CD1c-positive myeloid dendritic cell (primary cell): ENCODE data around the gene LRRC8E.
"Not testable (repeated sequence)": the region's sequence is repeated elsewhere in the genome, so short reads cannot be mapped to it uniquely, and the experiment has no call there.

Source experiments
- DNase-seq: peaks from one replicate; pipeline ENCODE4 v3.0.0-alpha.2; 2016; ENCODE audit errors: extremely low spot score

LRRC8E gene

DNA sequence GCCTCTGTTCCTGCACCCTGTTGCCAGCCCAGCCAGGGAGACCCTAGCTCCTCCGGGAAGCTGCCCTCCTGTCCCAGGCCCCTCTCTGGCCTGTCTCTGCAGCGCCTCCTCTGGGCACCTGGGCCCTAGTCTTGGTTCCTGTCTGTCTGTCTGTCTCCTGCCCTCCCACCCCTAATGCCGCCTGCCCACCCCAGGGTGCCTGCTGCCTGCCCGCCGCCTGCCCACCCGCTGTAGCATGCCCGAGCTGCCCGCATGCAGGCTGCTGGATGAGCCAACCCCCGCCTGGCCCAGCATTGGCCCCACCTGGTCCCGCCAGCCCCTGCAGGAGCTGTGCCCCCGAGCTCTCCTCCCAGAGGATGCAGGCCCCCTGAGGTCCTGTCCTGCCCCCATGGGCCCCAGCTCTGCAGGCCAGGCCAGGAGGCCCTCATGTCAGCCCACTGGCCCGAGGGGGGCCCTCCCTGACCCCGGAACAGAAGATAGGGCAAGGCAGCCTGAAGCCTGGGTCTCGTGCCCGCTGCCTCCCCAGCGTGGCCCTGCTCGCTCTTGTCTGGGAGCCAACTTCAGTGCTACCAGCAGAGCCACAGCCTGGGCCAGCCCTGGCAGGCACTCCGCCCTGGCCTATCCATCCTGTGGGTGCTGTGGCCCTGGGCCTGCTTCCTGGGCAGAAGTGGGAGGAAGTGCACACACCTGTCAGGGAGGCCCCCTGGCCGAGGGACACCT, 20.6 kb downstream of the LRRC8E start:
- no peak for DNase-seq

- no peak for DNase-seq
These were observed 21.3 kb downstream of the LRRC8E start for GRCh38 chr19:7909471-7910067.

- no peak for DNase-seq
These were observed 22.2 kb downstream of the LRRC8E start for GRCh38 chr19:7910321-7911161.

DNA sequence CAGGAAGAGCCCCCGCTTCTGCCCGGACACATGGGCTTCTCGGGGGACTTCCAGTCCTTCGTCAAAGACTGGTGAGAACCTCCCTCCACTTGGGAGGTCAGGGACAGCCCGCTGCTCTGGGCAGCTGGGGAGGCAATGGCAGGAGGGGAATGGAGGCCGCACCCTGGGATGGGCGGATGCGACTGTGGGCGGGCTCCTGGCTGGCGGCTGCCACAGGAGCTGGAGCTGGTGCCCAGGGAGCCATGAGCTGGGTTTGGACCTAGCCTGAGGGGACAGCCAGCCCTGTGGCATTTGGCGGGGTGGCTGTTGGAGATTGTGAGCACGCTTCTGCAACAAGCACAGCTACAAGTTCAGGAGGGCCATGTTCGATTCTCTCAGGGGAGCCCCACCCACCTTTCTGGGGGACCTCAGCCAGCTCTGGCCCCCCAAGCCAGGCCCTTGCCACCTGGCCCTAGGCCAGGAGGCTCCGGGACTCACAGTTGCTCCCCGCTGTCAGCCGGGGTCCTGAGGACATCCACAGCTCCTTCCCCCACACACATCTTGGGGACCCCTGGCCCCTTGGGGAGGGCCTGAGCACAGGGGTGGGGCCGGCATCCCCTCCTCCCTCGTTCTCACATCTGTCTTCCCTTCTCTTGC, 23.3 kb downstream of the LRRC8E start:
- DNase-seq = no peak

DNA sequence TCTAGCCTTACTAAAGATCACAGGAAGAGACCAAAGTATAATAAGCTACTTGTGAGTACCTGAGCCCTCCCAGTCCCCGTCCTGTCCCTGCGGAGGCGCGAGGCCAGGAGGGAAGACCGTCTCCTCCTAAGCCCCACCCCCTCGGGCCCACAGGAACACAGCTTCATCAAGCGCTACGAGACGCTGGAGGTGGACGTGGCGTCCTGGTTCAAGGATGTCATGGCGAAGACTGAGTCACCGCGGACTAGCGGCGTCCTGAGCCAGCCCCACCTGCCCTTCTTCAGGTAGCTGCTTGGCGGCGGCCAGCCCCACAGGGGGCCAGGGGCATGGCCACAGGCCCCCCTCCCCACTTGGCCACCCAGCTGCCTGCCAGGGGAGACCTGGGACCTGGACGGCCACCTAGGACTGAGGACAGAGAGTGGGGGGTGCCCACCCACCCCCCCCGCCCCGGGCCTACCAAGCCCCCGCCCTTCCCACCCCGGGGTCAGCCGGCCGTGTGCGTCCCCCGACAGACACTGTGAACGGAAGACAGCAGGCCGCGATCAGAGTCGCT, 23.9 kb downstream of the LRRC8E start:
- DNase-seq = no peak

GRCh38 chr19:7912697-7913564, 24.6 kb downstream of the LRRC8E start:
- no peak for DNase-seq

DNA sequence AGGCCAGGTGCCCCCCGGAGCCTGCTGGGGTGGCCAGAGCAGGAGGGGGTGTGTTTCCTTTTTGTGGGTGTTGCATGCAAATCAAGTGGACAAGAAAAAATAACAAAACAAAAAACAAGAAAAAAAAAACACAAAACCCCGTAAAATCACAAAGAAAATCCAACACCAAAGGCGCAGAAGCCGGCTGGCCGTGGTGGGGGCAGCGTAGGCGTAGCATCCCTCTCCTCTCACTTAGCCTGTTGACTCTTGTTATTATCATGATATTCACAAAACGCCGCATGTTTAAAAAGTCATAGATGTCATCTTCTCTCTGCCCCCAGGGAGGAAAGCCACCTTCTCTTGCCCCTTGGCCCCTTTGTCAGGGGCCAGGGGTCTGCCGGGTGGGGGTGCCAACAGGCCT, 25.3 kb downstream of the LRRC8E start:
- DNase-seq = no peak

DNA sequence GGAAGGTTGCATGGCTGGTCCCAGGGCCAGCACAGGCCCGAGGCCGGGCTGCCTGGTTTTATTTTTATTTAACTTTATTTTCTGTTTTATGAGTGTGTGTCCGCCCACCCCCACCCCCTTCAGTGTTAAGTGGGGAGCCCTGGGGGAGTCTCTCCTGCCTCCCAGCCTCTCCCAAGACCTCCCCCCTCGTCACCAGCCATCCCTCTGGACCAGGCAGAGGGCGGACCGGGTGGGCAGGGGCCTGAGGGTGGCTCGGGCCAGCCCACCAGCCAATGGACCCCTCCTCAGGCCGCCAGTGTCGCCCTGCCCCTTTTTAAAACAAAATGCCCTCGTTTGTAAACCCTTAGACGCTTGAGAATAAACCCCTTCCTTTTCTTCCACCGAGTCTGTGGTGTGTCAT, 25.8 kb downstream of the LRRC8E start:
- DNase-seq = no peak

DNA sequence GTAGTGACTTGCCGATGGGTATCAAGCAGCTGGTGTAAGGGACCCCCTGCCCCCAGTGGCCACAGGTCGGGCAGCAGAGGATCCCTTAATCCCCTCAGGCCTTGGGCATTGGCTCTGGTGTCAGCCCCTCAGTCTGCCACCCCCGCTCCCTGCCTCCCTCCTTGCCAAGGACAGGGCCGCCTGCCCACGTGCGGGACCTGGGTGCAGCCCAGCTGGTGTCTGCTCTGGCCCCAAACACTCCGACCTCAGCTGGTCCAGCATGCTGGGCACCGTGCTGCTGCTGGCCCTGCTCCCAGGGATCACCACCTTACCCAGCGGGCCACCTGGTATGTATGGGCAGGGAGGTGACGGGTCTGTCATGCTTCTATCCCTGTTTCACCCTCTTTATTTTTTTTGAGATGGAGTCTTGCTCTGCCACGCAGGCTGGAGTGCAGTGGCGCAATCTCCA, 26.3 kb downstream of the LRRC8E start, which contains the start of gene TGFBR3L:
TSS of gene TGFBR3L (plus strand) at position 233 of the 448 bp plus-strand sequence.
- DNase-seq = no peak

GRCh38 chr19:7915250-7916102, 27.2 kb downstream of the LRRC8E start:
- DNase-seq = no peak

DNA sequence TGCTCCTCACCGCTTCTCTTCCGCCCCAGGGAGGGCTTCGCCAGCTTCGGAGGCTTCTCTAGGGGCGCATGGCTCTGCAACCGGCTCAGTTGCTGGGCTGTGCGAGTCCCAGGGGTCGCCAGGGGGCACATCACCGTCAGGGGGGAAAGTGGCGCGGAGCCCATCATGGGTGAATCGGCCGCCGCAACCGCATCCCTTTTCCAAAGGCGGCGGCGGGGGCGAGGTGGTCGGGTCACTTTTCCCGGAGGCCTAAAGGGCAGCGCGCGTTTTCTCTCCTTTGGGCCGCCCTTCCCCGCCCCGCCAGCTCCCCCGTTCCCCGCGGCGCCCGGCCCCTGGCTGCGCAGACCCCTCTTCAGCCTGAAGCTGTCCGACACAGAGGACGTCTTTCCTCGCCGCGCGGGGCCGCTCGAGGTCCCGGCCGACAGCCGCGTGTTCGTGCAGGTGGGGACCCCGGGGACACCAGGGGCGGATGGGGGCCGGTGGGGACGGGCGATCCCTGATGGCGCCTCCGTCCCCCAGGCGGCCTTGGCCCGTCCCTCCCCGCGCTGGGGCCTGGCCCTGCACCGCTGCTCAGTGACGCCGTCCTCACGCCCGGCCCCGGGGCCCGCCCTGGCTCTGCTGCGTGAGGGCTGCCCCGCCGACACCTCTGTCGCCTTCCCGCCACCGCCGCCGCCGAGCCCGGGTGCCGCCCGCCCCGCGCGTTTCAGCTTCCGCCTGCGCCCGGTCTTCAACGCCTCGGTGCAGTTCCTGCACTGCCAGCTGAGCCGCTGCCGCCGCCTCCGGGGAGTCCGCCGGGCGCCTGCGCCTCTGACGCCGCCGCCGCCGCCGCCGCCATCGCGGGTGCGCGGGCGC, 28.0 kb downstream of the LRRC8E start:
- peak; percentile 79 for DNase-seq

GRCh38 chr19:7916955-7917266, 28.6 kb downstream of the LRRC8E start:
- no peak for DNase-seq

DNA sequence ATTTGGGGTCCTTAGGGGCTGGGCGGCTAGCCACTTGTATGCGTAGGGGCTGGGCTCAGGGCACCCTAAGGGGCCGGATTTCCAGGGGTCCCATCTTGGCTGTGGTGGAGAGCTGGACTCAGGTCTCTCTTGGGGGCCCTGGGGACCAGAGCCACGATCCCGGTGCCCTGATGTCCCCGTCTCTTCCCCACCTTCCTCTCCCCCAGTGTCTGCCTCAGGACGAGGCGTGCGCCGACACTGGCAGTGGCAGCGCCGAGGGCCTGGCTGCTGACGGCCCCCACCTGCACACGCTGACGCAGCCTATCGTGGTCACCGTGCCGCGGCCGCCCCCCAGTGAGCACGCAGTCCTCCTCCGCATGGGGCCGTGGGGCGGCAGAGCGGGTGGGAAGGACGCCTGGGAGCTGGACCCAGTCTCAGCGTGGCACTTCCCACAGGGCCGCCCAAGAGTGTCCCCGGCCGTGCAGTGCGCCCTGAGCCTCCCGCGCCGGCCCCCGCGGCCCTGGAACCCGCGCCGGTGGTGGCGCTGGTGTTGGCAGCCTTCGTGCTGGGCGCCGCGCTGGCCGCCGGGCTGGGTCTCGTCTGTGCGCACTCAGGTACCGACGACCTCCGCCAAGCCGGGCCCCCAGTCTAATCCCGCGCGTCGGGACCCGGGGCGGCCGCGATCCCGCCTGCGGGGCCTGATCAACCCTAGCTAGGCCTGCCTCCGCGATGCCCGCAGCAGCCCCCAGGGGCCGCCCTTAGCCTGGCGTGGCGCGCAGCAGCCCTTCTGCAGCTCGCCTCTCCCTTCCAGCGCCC, 29.2 kb downstream of the LRRC8E start:
- peak; percentile 66 for DNase-seq

GRCh38 chr19:7918062-7918614, 29.8 kb downstream of the LRRC8E start:
- not testable (repeated sequence) for DNase-seq

- no peak for DNase-seq
These were observed 30.5 kb downstream of the LRRC8E start for GRCh38 chr19:7918615-7919421.

DNA sequence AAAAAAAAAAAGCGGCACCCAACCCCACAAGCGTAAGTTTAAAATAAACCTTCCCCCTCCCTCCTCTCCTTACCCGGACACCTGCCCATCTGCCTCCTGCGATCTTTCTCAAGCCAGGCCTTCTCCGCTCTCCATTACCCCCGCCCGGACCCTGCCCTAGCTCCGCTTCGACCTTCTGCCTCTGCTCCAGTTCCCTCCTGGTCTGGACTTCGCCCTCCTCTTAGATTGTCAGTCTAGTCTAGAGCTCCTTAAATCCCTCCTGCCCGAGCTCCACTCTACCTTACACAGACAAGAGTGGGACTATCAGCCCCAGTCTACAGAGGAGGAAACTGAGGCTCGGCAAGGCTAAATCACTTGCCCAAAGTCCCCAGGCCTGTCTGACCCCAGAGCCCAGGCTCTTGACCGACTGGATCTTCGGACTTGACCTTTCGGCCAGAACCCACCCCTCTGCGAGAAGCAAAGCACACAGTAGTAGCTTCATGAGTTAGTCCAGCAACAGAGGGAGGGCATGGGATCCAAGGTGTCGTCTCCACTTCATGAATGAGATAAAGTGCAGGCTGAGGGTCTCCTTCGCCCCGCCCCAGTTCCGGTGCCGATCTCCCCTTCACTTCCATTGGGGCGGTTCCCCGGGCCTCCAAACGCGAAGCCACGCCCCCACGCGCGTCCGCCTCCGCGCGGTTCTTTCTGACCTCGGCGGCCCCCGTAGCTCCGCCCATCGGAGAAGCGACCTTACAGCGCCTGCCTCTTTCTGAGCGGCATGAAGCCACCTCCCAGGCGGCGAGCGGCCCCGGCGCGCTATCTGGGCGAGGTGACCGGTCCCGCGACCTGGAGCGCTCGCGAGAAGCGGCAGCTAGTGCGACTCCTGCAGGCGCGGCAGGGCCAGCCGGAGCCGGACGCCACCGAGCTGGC, 31.6 kb downstream of the LRRC8E start, which contains the start of gene SNAPC2:
TSS of gene SNAPC2 (plus strand) at position 729 of the 909 bp plus-strand sequence. CDS start at position 758, 29 bp downstream.
- DNase-seq = peak; percentile 94
